IMR-90 (cell line): Measurements from ENCODE around the gene FAM83G. TPM values are rescaled to one million over a fixed set of nuclear protein-coding genes. Genes with fewer than 3 reads are reported as not detected.

Source experiments
- ATAC-seq: fragments of 200-7000 bp; cut with Tn5 transposase; 2 replicates; pipeline ENCODE4 v1.9.1; 2020; ENCODE audit warnings: low read depth, mild to moderate bottlenecking, moderate library complexity
- BruUV-seq: library from RNA; stranded (reverse); fragments of 400-500 nt; replicated peaks from 2 replicates; lab custom pipeline; 2021; lab: Mats Ljungman, UMichigan
- CTCF ChIA-PET: fragments of 300-600 bp; formaldehyde crosslinking; extraction: SDS; loops from one replicate; lab custom pipeline; 2021; ENCODE audit warnings: antibody characterized with exemption; lab: Yijun Ruan, JAX
- POLR2A ChIA-PET: fragments of 300-600 bp; sonication (Branson Sonifier 250); formaldehyde crosslinking; loops from one replicate; lab custom pipeline; 2022; ENCODE audit warnings: antibody characterized with exemption; ENCODE audit not compliant: unreplicated experiment; lab: Charles Lee
- DNase-seq: peaks from one replicate; pipeline ENCODE4 v3.0.0; 2013
- H2AFZ ChIP-seq: replicated peaks from 2 replicates; pipeline ENCODE3; 2013; ENCODE audit warnings: low read length, mild to moderate bottlenecking; ENCODE audit not compliant: poor library complexity
- H2AK5ac ChIP-seq: 2 replicates; pipeline ENCODE4 v1.6.1; 2013; ENCODE audit warnings: low read depth, low read length, inconsistent platforms
- H2AK9ac ChIP-seq: replicated peaks from 2 replicates; pipeline ENCODE3; 2013; ENCODE audit warnings: mild to moderate bottlenecking, low read depth, low read length, moderate library complexity; ENCODE audit not compliant: poor library complexity
- H2BK120ac ChIP-seq: 2 replicates; pipeline ENCODE4 v1.6.1; 2013; ENCODE audit warnings: low read depth, low read length, inconsistent platforms
- H2BK15ac ChIP-seq: 3 replicates; pipeline ENCODE4 v1.6.1; 2013; ENCODE audit warnings: low read depth, low read length, inconsistent platforms
- H2BK20ac ChIP-seq: 2 replicates; pipeline ENCODE4 v1.6.1; 2013; ENCODE audit warnings: low read depth, mild to moderate bottlenecking, inconsistent platforms, low read length, moderate library complexity
- H2BK5ac ChIP-seq: 2 replicates; pipeline ENCODE4 v1.6.1; 2013; ENCODE audit warnings: mild to moderate bottlenecking, low read depth, low read length, inconsistent platforms; ENCODE audit not compliant: poor library complexity, severe bottlenecking
- H3K14ac ChIP-seq: replicated peaks from 2 replicates; pipeline ENCODE4 v1.6.1; 2013; ENCODE audit warnings: low read depth, low read length, inconsistent platforms
- H3K18ac ChIP-seq: 2 replicates; pipeline ENCODE4 v1.6.1; 2013; ENCODE audit warnings: low read depth, low read length, control low read depth
- H3K23ac ChIP-seq: 2 replicates; pipeline ENCODE4 v1.6.1; 2013; ENCODE audit warnings: low read depth, low read length, inconsistent platforms
- H3K27ac ChIP-seq: 2 replicates; pipeline ENCODE4 v1.5.1; 2013; ENCODE audit warnings: mild to moderate bottlenecking, control low read depth, low read length; ENCODE audit not compliant: insufficient read depth
- H3K27me3 ChIP-seq: 2 replicates; pipeline ENCODE4 v1.6.1; 2013; ENCODE audit warnings: low read length; ENCODE audit not compliant: control insufficient read depth, insufficient read depth
- H3K36me3 ChIP-seq: 2 replicates; pipeline ENCODE4 v1.6.1; 2013; ENCODE audit warnings: low read length, mixed read lengths; ENCODE audit not compliant: control insufficient read depth, insufficient read depth
- H3K4ac ChIP-seq: 2 replicates; pipeline ENCODE4 v1.6.1; 2013; ENCODE audit warnings: low read depth, low read length, inconsistent platforms
- H3K4me1 ChIP-seq: 2 replicates; pipeline ENCODE4 v1.6.1; 2013; ENCODE audit warnings: low read length, mixed read lengths; ENCODE audit not compliant: control insufficient read depth, insufficient read depth
- H3K4me2 ChIP-seq: 2 replicates; pipeline ENCODE4 v1.6.1; 2013; ENCODE audit warnings: low read depth, mild to moderate bottlenecking, control low read depth, low read length, moderate library complexity
- H3K4me3 ChIP-seq: 2 replicates; pipeline ENCODE4 v1.5.1; 2013; ENCODE audit warnings: low read depth, mild to moderate bottlenecking, control low read depth, low read length, moderate library complexity; ENCODE audit not compliant: insufficient read depth
- H3K56ac ChIP-seq: 2 replicates; pipeline ENCODE4 v1.6.1; 2013; ENCODE audit warnings: low read length, inconsistent platforms; ENCODE audit not compliant: insufficient read depth; ENCODE audit errors: extremely low read depth
- H3K79me1 ChIP-seq, 2 experiments: 2 replicates each; pipeline ENCODE4 v1.6.1; 2013; ENCODE audit warnings: low read length in 2 of 2, inconsistent platforms in 1 of 2, low read depth in 1 of 2
- H3K9ac ChIP-seq: 2 replicates; pipeline ENCODE4 v1.6.1; 2013; ENCODE audit warnings: low read depth, low read length, control low read depth
- H3K9me1 ChIP-seq: 2 replicates; pipeline ENCODE4 v1.6.1; 2013; ENCODE audit warnings: low read length, inconsistent platforms; ENCODE audit not compliant: insufficient read depth
- H3K9me3 ChIP-seq: 2 replicates; pipeline ENCODE4 v1.6.1; 2013; ENCODE audit warnings: low read length; ENCODE audit not compliant: control insufficient read depth, insufficient read depth
- H4K20me1 ChIP-seq: 2 replicates; pipeline ENCODE4 v1.6.1; 2013; ENCODE audit warnings: low read length, inconsistent platforms; ENCODE audit not compliant: insufficient read depth
- H4K5ac ChIP-seq: 2 replicates; pipeline ENCODE4 v1.6.1; 2013; ENCODE audit warnings: mild to moderate bottlenecking, low read depth, low read length, control low read depth
- H4K8ac ChIP-seq, 2 experiments: 2 replicates each; pipeline ENCODE4 v1.6.1; 2013; ENCODE audit warnings: low read depth in 2 of 2, low read length in 2 of 2, control low read depth in 1 of 2, inconsistent platforms in 1 of 2
- H4K91ac ChIP-seq: 2 replicates; pipeline ENCODE4 v1.6.1; 2013; ENCODE audit warnings: low read depth, low read length, inconsistent platforms; ENCODE audit not compliant: insufficient read depth
- BHLHE40 ChIP-seq: fragments of 150-350 bp; IDR thresholded peaks from 2 replicates; pipeline ENCODE4 v1.6.1; 2016; ENCODE audit warnings: mild to moderate bottlenecking, low read depth, low read length
- CEBPB ChIP-seq: IDR thresholded peaks from 2 replicates; pipeline ENCODE4 v1.6.1; 2012; ENCODE audit warnings: low read depth, low read length, improper control_type of control experiment
- CHD1 ChIP-seq: IDR thresholded peaks from 2 replicates; pipeline ENCODE4 v1.6.1; 2012; ENCODE audit warnings: low read depth, low read length, improper control_type of control experiment
- CTCF ChIP-seq: conservative IDR thresholded peaks from 2 replicates; pipeline ENCODE4 v1.5.1; 2012; ENCODE audit warnings: mild to moderate bottlenecking, low read depth, low read length, improper control_type of control experiment
- ELK1 ChIP-seq: fragments of 150-350 bp; IDR thresholded peaks from 2 replicates; pipeline ENCODE4 v1.6.1; 2016; ENCODE audit warnings: low read depth, mild to moderate bottlenecking, low read length, moderate library complexity, borderline replicate concordance
- FOS ChIP-seq: fragments of 150-350 bp; IDR thresholded peaks from 2 replicates; pipeline ENCODE4 v1.6.1; 2016; ENCODE audit warnings: low read depth, low read length
- MAFK ChIP-seq: IDR thresholded peaks from 2 replicates; pipeline ENCODE4 v1.6.1; 2012; ENCODE audit warnings: low read depth, low read length, improper control_type of control experiment
- MAZ ChIP-seq: IDR thresholded peaks from 2 replicates; pipeline ENCODE4 v1.6.1; 2012; ENCODE audit warnings: low read depth, mild to moderate bottlenecking, low read length, improper control_type of control experiment, moderate library complexity, borderline replicate concordance
- MXI1 ChIP-seq: IDR thresholded peaks from 2 replicates; pipeline ENCODE4 v1.6.1; 2012; ENCODE audit warnings: low read depth, mild to moderate bottlenecking, low read length, moderate library complexity, borderline replicate concordance
- NFE2L2 ChIP-seq: fragments of 150-350 bp; IDR thresholded peaks from 2 replicates; pipeline ENCODE4 v1.6.1; 2016; ENCODE audit warnings: low read depth, mild to moderate bottlenecking, low read length
- POLR2A ChIP-seq: IDR thresholded peaks from 2 replicates; pipeline ENCODE4 v1.6.1; 2012; ENCODE audit warnings: mild to moderate bottlenecking, low read depth, low read length
- RCOR1 ChIP-seq: IDR thresholded peaks from 2 replicates; pipeline ENCODE4 v1.6.1; 2012; ENCODE audit warnings: mild to moderate bottlenecking, low read length, improper control_type of control experiment; ENCODE audit not compliant: insufficient replicate concordance
- RFX5 ChIP-seq: IDR thresholded peaks from 2 replicates; pipeline ENCODE4 v1.8.0; 2012; ENCODE audit warnings: low read depth, mild to moderate bottlenecking, low read length, moderate library complexity
- SMC3 ChIP-seq: fragments of 150-350 bp; IDR thresholded peaks from 2 replicates; pipeline ENCODE4 v1.6.1; 2016; ENCODE audit warnings: low read depth, mild to moderate bottlenecking, antibody characterized with exemption, low read length, moderate library complexity
- WGBS, 2 experiments: methylation state at CpG; one replicate each; pipeline versions ENCODE4 v1.1.5 to v1.1.7; 2013; ENCODE audit warnings: missing lambda C conversion rate in 2 of 2; ENCODE audit not compliant: insufficient read length in 1 of 2; ENCODE audit errors: extremely low coverage in 2 of 2; 5-methylcytosine and 5-hydroxymethylcytosine counted together
- dilution Hi-C: fragments of 300-500 bp; cut with HindIII; formaldehyde crosslinking; loops from one replicate; pipeline ENCODE4 v1.14.3; 2018; ENCODE audit warnings: low sequenced_read_pairs; ENCODE audit not compliant: unreplicated experiment
- in situ Hi-C: fragments of 300-500 bp; cut with MboI; formaldehyde crosslinking; loops from 3 replicates; pipeline ENCODE4 v1.14.3; 2019; ENCODE audit warnings: low sequenced_read_pairs, inconsistent platforms, mixed read lengths
- intact Hi-C: fragments of 100-400 bp; cut with micrococcal nuclease; formaldehyde crosslinking; loops from 2 replicates; pipeline ENCODE4 v1.10.0; 2022
- polyA plus RNA-seq, 3 experiments: library from polyadenylated mRNA; depleted of rRNA; stranded (reverse); fragments of >200 nt; gene quantifications; 2 replicates each; pipeline ENCODE4 v1.2.3, GENCODE V29; 2012; ENCODE audit warnings: low replicate concordance in 1 of 3
- total RNA-seq: library from RNA; depleted of rRNA; stranded (reverse); fragments of >200 nt; gene quantifications from 2 replicates; pipeline ENCODE4 v1.2.3, GENCODE V29; 2012
- TF ChIP-seq, protein P1 (sequence below): fragments of 150-350 bp; IDR thresholded peaks from 2 replicates; pipeline ENCODE4 v1.6.1; 2017; ENCODE audit warnings: mild to moderate bottlenecking, antibody characterized with exemption, low read length, low read depth

FAM83G gene
- total and polyA plus RNA-seq, 2 of the 4 experiments (the other 2 are of a cell fraction): 9.5 to 12.6 TPM

DNA sequence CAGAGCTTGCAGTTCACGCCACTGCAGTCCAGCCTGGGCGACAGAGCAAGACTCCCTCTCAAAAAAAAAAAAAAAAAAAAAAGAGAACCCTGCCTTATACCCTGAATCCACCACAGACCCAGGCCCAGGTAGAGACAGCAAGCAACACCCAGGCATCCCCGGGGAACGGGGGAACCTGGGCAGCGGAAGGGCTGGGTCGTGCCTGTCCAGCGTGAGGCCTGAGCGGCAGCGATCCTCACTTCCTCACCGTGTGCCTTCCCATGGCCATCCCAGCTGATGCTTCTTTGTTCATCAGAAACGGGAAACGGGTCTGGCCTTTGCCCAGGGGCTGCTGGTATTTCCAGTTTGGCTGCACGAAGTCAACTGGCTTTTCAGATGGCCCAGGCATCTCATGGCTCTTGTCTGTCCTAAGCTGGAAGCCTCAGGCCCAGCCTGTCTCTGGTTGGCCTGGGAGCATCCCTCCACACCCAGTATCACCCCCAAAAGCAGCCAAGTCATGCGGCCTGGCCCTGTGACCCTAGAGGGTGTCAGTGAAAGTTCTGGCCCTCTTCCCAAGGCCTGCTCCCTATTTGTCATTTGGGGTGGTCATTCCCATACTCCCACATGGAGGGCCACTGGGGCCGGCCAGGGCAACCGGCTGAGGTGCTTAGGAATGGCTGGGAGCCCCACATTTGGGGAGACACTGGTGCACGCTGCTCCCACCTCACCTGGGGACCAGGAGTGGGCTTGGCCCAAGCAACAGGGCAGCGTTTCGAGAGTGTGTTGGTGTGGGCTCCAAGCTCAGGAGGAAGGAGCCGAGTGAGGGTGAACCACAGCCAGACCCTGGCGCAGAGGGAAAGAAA lies 20.1 kb downstream of the FAM83G start:
- H4K91ac ChIP-seq: no peak overlapping the region
- H2BK5ac ChIP-seq: no peak overlapping the region
- H3K23ac ChIP-seq: no peak overlapping the region
- no TSS peak for BruUV-seq
- H2BK20ac ChIP-seq: no peak overlapping the region
- no peak overlapping the region for H3K4ac ChIP-seq
- H2AK9ac ChIP-seq: no peak overlapping the region
- H3K14ac ChIP-seq: no peak overlapping the region
- no peak overlapping the region for H3K27ac ChIP-seq
- DNase-seq (no peak), ATAC-seq (no peak)
- no peaks in the 10 kb centered on the region for H3K27me3 ChIP-seq
- H2BK120ac ChIP-seq: no peak overlapping the region
- H4K20me1 ChIP-seq: peaks cover 6% of the 10 kb centered on the region; the same call in 1 of the 2 replicates
- no peak overlapping the region for H3K56ac ChIP-seq
- peaks cover 28% of the 10 kb centered on the region for H3K36me3 ChIP-seq
- no peak overlapping the region for H2AFZ ChIP-seq
- H4K5ac ChIP-seq: no peak overlapping the region
- H3K79me1 ChIP-seq: peaks cover 13 to 57% of the 10 kb centered on the region in 2 experiments; a peak in 3 of 4 replicates
- H3K4me2 ChIP-seq: no peak overlapping the region
- intact Hi-C loops: no loop called here
- WGBS, 2 experiments: 85% methylated on average over 10 of the region's 21 CpGs; no CpG with 5 or more reads in 1 of the 2 experiments
- no peak overlapping the region for H3K4me3 ChIP-seq
- H3K9me1 ChIP-seq: peaks cover 13% of the 10 kb centered on the region
- ChIA-PET POLR2A (no interaction called here), CTCF (no interaction called here)
- H3K18ac ChIP-seq: no peak overlapping the region
- no peak overlapping the region for H4K8ac ChIP-seq
- no peak overlapping the region for H2AK5ac ChIP-seq
- peaks cover 19% of the 10 kb centered on the region for H3K4me1 ChIP-seq
- H2BK15ac ChIP-seq: no peak overlapping the region
- H3K9ac ChIP-seq: no peak overlapping the region
- H3K9me3 ChIP-seq: no peaks in the 10 kb centered on the region
- in situ Hi-C loops: no loop called here
- dilution Hi-C loops: no loop called here
- TF ChIP-seq, protein P1, sequence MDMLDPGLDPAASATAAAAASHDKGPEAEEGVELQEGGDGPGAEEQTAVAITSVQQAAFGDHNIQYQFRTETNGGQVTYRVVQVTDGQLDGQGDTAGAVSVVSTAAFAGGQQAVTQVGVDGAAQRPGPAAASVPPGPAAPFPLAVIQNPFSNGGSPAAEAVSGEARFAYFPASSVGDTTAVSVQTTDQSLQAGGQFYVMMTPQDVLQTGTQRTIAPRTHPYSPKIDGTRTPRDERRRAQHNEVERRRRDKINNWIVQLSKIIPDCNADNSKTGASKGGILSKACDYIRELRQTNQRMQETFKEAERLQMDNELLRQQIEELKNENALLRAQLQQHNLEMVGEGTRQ: no peak
- no peak for TF ChIP-seq ELK1
- TF ChIP-seq SMC3: no peak
- no peak for TF ChIP-seq RFX5
- no peak for TF ChIP-seq CTCF
- TF ChIP-seq CEBPB: no peak
- no peak for TF ChIP-seq MAZ
- TF ChIP-seq CHD1: no peak
- no peak for TF ChIP-seq MXI1
- no peak for TF ChIP-seq RCOR1
- no peak for TF ChIP-seq FOS
- TF ChIP-seq POLR2A: no peak
- no peak for TF ChIP-seq NFE2L2
- no peak for TF ChIP-seq BHLHE40
- TF ChIP-seq MAFK: no peak
